ENCODE data around the gene PSAP. TPM values are rescaled to one million over a fixed set of nuclear protein-coding genes. Genes with fewer than 3 reads are reported as not detected.

The PSAP gene
- total and polyA plus RNA-seq, 7 experiments from 2014 or later = 153 to 1,163 (median 281) TPM

- H3K4me3 ChIP-seq (ENCODE audit: low read length) = peak within 1 kb of the TSS; percentile 91
- no peaks in the 10 kb centered on the region for H3K9me3 ChIP-seq (ENCODE audit: control insufficient read depth in 2 of 3, low read length in 3 of 3)
- peaks cover 0 to 36% (median 4%) of the 10 kb centered on the region in 3 experiments for H3K36me3 ChIP-seq (ENCODE audit: control insufficient read depth in 2 of 3, insufficient read depth in 3 of 3, low read length in 3 of 3)
- POLR2A ChIA-PET = interaction anchor here (0.6 to 25.7 kb wide), 22 partner anchors 9 to 1354 kb away, joined by 3 to 863 read pairs (median 6); partner anchors contain the start of genes PSAP and SPOCK2
- peak within 1 kb of the TSS; percentile 93 for H3K27ac ChIP-seq (ENCODE audit: low read depth, low read length)
- CTCF ChIA-PET = interaction anchor here (0.7 to 5.4 kb wide), 25 partner anchors 11 to 458 kb away, joined by 3 to 48 read pairs (median 10); partner anchors contain the start of gene C10orf105
- peaks cover 49 to 76% (median 67%) of the 10 kb centered on the region in 7 donors for H3K4me1 Mint-ChIP-seq
- DNase-seq (peak; percentile 89 to 100 (median 97)), ATAC-seq (peak; percentile 94)
- no peaks in the 10 kb centered on the region for H3K27me3 ChIP-seq (ENCODE audit: control insufficient read depth in 2 of 2, insufficient read depth in 2 of 2, low read length in 2 of 2)
- H3K27ac Mint-ChIP-seq = peak within 1 kb of the TSS; percentile 89 to 98 (median 94)
- intact Hi-C loops (cut with micrococcal nuclease) = loop anchor here (1.0 to 2.0 kb wide), 12 partner anchors 16 to 459 kb away; partner anchors contain the start of genes PSAP (in 2 of the 2) and SLC29A3 (in 2 of the 2)
- H3K4me1 ChIP-seq (ENCODE audit: control insufficient read depth in 2 of 2, insufficient read depth in 2 of 2, low read length in 2 of 2) = peaks cover 56 to 57% of the 10 kb centered on the region in 2 donors
- H3K4me3 Mint-ChIP-seq = peak within 1 kb of the TSS; percentile 86 to 98 (median 95)
- H3K36me3 Mint-ChIP-seq = peaks cover 3 to 31% (median 10%) of the 10 kb centered on the region in 5 donors
- no peaks in the 10 kb centered on the region for H3K27me3 Mint-ChIP-seq
- peaks cover 0 to 5% (median 0%) of the 10 kb centered on the region in 11 donors for H3K9me3 Mint-ChIP-seq
Observed at GRCh38 chr10:71773221-71773971, 77.7 kb downstream of the PSAP start, which contains the start of gene VSIR. TSS of gene VSIR (minus strand) at chr10:71773520. CDS start at chr10:71773439, 81 bp downstream.

DNA sequence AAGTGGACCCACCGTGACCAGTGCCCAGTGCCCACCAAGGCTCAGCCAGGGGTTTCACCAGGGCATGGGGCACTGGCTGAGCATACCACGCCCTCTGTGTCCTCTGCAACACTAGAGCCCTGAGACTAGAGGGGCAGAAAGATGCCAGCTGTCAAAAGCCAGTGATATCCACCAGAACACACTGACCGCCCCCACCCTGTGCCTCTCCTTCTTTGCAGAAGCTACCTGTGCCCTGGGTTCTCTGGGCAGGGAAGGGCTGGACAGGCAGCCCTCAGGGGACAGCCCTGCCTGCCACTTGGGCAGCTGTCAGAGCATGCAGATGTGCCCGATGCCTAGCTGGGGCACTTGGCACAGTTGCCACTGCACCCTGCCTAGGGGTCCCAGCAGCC, 78.2 kb downstream of the PSAP start:
- H3K9me3 ChIP-seq (ENCODE audit: control insufficient read depth in 2 of 3, low read length in 3 of 3) = no peaks in the 10 kb centered on the region
- H3K4me3 ChIP-seq (ENCODE audit: low read length) = peak overlapping the region; percentile 91
- ATAC-seq (no peak), DNase-seq (no peak)
- peaks cover 52 to 82% (median 72%) of the 10 kb centered on the region in 7 donors for H3K4me1 Mint-ChIP-seq
- H3K27me3 ChIP-seq (ENCODE audit: control insufficient read depth in 2 of 2, insufficient read depth in 2 of 2, low read length in 2 of 2) = no peaks in the 10 kb centered on the region
- peak overlapping the region; percentile 80 to 98 (median 93) for H3K27ac Mint-ChIP-seq
- H3K27ac ChIP-seq (ENCODE audit: low read depth, low read length) = peak overlapping the region; percentile 93
- H3K27me3 Mint-ChIP-seq = no peaks in the 10 kb centered on the region
- H3K4me1 ChIP-seq (ENCODE audit: control insufficient read depth in 2 of 2, insufficient read depth in 2 of 2, low read length in 2 of 2) = peaks cover 62 to 63% of the 10 kb centered on the region in 2 donors
- CTCF ChIA-PET = interaction anchor here (0.7 to 5.4 kb wide), 20 partner anchors 10 to 458 kb away, joined by 3 to 48 read pairs (median 12); no protein-coding TSS in a partner anchor
- POLR2A ChIA-PET = interaction anchor here (0.6 to 25.7 kb wide), 18 partner anchors 8 to 1354 kb away, joined by 3 to 863 read pairs (median 8); partner anchors contain the start of gene PSAP
- H3K36me3 ChIP-seq (ENCODE audit: control insufficient read depth in 2 of 3, insufficient read depth in 3 of 3, low read length in 3 of 3) = peaks cover 0 to 36% (median 4%) of the 10 kb centered on the region in 3 experiments
- peak overlapping the region; percentile 86 to 98 (median 95) for H3K4me3 Mint-ChIP-seq
- H3K36me3 Mint-ChIP-seq = peaks cover 3 to 33% (median 10%) of the 10 kb centered on the region in 5 donors
- intact Hi-C loops (cut with micrococcal nuclease) = loop anchor here (1.0 to 2.0 kb wide), 12 partner anchors 16 to 459 kb away; partner anchors contain the start of genes PSAP (in 2 of the 2) and SLC29A3 (in 2 of the 2)
- H3K9me3 Mint-ChIP-seq = peaks cover 0 to 5% (median 0%) of the 10 kb centered on the region in 11 donors

GRCh38 chr10:71771821-71772617, 79.0 kb downstream of the PSAP start:
- Histone ChIP-seq H3K4me1 (ENCODE audit: control insufficient read depth in 2 of 2, insufficient read depth in 2 of 2, low read length in 2 of 2) (peaks cover 70 to 71% of the 10 kb centered on the region in 2 donors), H3K4me3 (ENCODE audit: low read length) (peak overlapping the region; percentile 91), H3K27me3 (ENCODE audit: control insufficient read depth in 2 of 2, insufficient read depth in 2 of 2, low read length in 2 of 2) (no peaks in the 10 kb centered on the region), H3K27ac (ENCODE audit: low read depth, low read length) (peak overlapping the region; percentile 93), H3K36me3 (ENCODE audit: control insufficient read depth in 2 of 3, insufficient read depth in 3 of 3, low read length in 3 of 3) (peaks cover 0 to 44% (median 5%) of the 10 kb centered on the region in 3 experiments), H3K9me3 (ENCODE audit: control insufficient read depth in 2 of 3, low read length in 3 of 3) (no peaks in the 10 kb centered on the region)
- H3K4me3 Mint-ChIP-seq = peak overlapping the region; percentile 86 to 98 (median 95)
- H3K27ac Mint-ChIP-seq = peak overlapping the region; percentile 80 to 98 (median 93)
- H3K36me3 Mint-ChIP-seq = peaks cover 3 to 36% (median 11%) of the 10 kb centered on the region in 5 donors
- ATAC-seq (no peak), DNase-seq (peak in 2 of 9 donors; percentile 61 to 62)
- H3K27me3 Mint-ChIP-seq = no peaks in the 10 kb centered on the region
- peaks cover 0 to 5% (median 0%) of the 10 kb centered on the region in 11 donors for H3K9me3 Mint-ChIP-seq
- ChIA-PET CTCF (interaction anchor here (0.6 to 5.4 kb wide), 15 partner anchors 9 to 75 kb away, joined by 4 to 48 read pairs (median 15); no protein-coding TSS in a partner anchor), POLR2A (interaction anchor here (0.5 to 25.7 kb wide), 12 partner anchors 10 to 377 kb away, joined by 3 to 863 read pairs (median 6); partner anchors contain the start of gene PSAP)
- H3K4me1 Mint-ChIP-seq = peaks cover 59 to 84% (median 79%) of the 10 kb centered on the region in 7 donors
- intact Hi-C loops (cut with micrococcal nuclease) = loop anchor here in 1 of 2 donors (2.0 kb wide), 1 partner anchor 457 kb away; no protein-coding TSS in a partner anchor

DNA sequence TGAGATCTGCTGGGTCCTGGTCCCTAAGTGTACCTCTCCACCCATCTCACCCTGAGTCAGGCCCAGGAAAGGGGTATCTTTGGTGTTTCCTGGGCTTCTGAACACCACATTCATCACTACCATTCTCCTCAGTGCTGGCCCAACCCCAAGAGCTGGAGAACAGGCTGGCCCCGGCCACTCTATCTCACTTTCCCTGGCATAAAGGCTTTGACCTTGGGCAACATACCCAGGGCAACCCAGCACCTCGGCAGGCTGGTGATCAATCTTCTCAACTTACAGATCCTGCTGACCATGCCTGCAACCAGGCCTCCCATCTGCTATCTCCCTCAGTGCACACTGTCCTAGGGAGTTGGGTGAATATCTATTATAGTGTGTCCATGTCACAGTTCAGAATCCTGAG, 79.8 kb downstream of the PSAP start:
- Histone ChIP-seq H3K27ac (ENCODE audit: low read depth, low read length) (peak overlapping the region; percentile 93), H3K36me3 (ENCODE audit: control insufficient read depth in 2 of 3, insufficient read depth in 3 of 3, low read length in 3 of 3) (peaks cover 0 to 53% (median 11%) of the 10 kb centered on the region in 3 experiments), H3K27me3 (ENCODE audit: control insufficient read depth in 2 of 2, insufficient read depth in 2 of 2, low read length in 2 of 2) (no peaks in the 10 kb centered on the region), H3K4me1 (ENCODE audit: control insufficient read depth in 2 of 2, insufficient read depth in 2 of 2, low read length in 2 of 2) (peaks cover 71 to 77% of the 10 kb centered on the region in 2 donors), H3K4me3 (ENCODE audit: low read length) (peak overlapping the region; percentile 91), H3K9me3 (ENCODE audit: control insufficient read depth in 2 of 3, low read length in 3 of 3) (no peaks in the 10 kb centered on the region)
- ChIA-PET CTCF (interaction anchor here (0.6 to 5.4 kb wide), 11 partner anchors 14 to 1371 kb away, joined by 3 to 48 read pairs (median 23); no protein-coding TSS in a partner anchor), POLR2A (interaction anchor here (0.7 to 25.7 kb wide), 7 partner anchors 24 to 314 kb away, joined by 3 to 863 read pairs (median 41); no protein-coding TSS in a partner anchor)
- Mint-ChIP-seq H3K4me1 (peaks cover 60 to 84% (median 79%) of the 10 kb centered on the region in 7 donors), H3K27ac (peak overlapping the region; percentile 80 to 98 (median 93)), H3K27me3 (no peaks in the 10 kb centered on the region), H3K9me3 (peaks cover 0 to 5% (median 0%) of the 10 kb centered on the region in 11 donors), H3K4me3 (peak overlapping the region; percentile 86 to 98 (median 95)), H3K36me3 (peaks cover 6 to 36% (median 11%) of the 10 kb centered on the region in 5 donors)
- DNase-seq = no peak
- no peak for ATAC-seq
- intact Hi-C loops (cut with micrococcal nuclease) = no loop called here

- peaks cover 70 to 75% of the 10 kb centered on the region in 2 donors for H3K4me1 ChIP-seq (ENCODE audit: control insufficient read depth in 2 of 2, insufficient read depth in 2 of 2, low read length in 2 of 2)
- Mint-ChIP-seq H3K4me1 (peaks cover 58 to 84% (median 79%) of the 10 kb centered on the region in 7 donors), H3K36me3 (peaks cover 6 to 39% (median 11%) of the 10 kb centered on the region in 5 donors), H3K27ac (peak overlapping the region; percentile 85 to 98 (median 94)), H3K9me3 (peaks cover 0 to 5% (median 0%) of the 10 kb centered on the region in 11 donors), H3K4me3 (peak overlapping the region; percentile 86 to 98 (median 95)), H3K27me3 (no peaks in the 10 kb centered on the region)
- no peak for DNase-seq
- intact Hi-C loops (cut with micrococcal nuclease) = no loop called here
- no peaks in the 10 kb centered on the region for H3K27me3 ChIP-seq (ENCODE audit: control insufficient read depth in 2 of 2, insufficient read depth in 2 of 2, low read length in 2 of 2)
- POLR2A ChIA-PET = interaction anchor here (5.1 to 25.7 kb wide), 3 partner anchors 24 to 44 kb away, joined by 41 to 863 read pairs (median 136); no protein-coding TSS in a partner anchor
- no peaks in the 10 kb centered on the region for H3K9me3 ChIP-seq (ENCODE audit: control insufficient read depth in 2 of 3, low read length in 3 of 3)
- CTCF ChIA-PET = interaction anchor here (0.6 to 4.4 kb wide), 5 partner anchors 14 to 1371 kb away, joined by 3 to 38 read pairs (median 23); no protein-coding TSS in a partner anchor
- H3K36me3 ChIP-seq (ENCODE audit: control insufficient read depth in 2 of 3, insufficient read depth in 3 of 3, low read length in 3 of 3) = peaks cover 0 to 57% (median 11%) of the 10 kb centered on the region in 3 experiments
- H3K4me3 ChIP-seq (ENCODE audit: low read length) = peak overlapping the region; percentile 91
- ATAC-seq = no peak
- peak overlapping the region; percentile 93 for H3K27ac ChIP-seq (ENCODE audit: low read depth, low read length)
Observed at GRCh38 chr10:71770789-71771188, 80.3 kb downstream of the PSAP start.

Data from naive thymus-derived CD4-positive, alpha-beta T cell (primary cell).